H1 (cell line): ENCODE results near the gene MALSU1. TPM values are rescaled to one million over a fixed set of nuclear protein-coding genes. Genes with fewer than 3 reads are reported as not detected.

Source experiments
- CTCF ChIA-PET: fragments of 300-600 bp; sonication (Branson Sonifier 250); formaldehyde crosslinking; loops from one replicate; lab custom pipeline; 2021; ENCODE audit not compliant: partially characterized antibody; lab: Charles Lee
- POLR2A ChIA-PET: fragments of 300-600 bp; sonication (Branson Sonifier 250); formaldehyde crosslinking; loops from one replicate; lab custom pipeline; 2021; ENCODE audit warnings: inconsistent platforms; ENCODE audit not compliant: partially characterized antibody; lab: Charles Lee
- DNase-seq, 2 experiments: peaks; one replicate each; pipeline versions ENCODE4 v3.0.0 to v3.0.0-alpha.2; 2010 to 2022; ENCODE audit warnings: low spot score in 2 of 2, low read depth in 1 of 2, mixed read lengths in 1 of 2
- FAIRE-seq: peaks from 2 replicates; lab custom pipeline; 2011; peaks lifted over from hg19 to GRCh38; lab: Jason Lieb, UNC
- H2AFZ ChIP-seq: 2 replicates; pipeline ENCODE4 v1.8.1; 2012; ENCODE audit warnings: low read length, inconsistent platforms
- H2AK5ac ChIP-seq: 2 replicates; pipeline ENCODE4 v1.6.1; 2013; ENCODE audit warnings: low read depth, low read length
- H2BK120ac ChIP-seq: replicated peaks from 2 replicates; pipeline ENCODE3; 2013; ENCODE audit warnings: low read depth, low read length, inconsistent platforms
- H2BK12ac ChIP-seq: 2 replicates; pipeline ENCODE4 v1.6.1; 2013; ENCODE audit warnings: low read depth, low read length
- H2BK15ac ChIP-seq: 2 replicates; pipeline ENCODE4 v1.6.1; 2013; ENCODE audit warnings: low read length
- H2BK20ac ChIP-seq: 2 replicates; pipeline ENCODE4 v1.6.1; 2013; ENCODE audit warnings: low read length
- H2BK5ac ChIP-seq: 2 replicates; pipeline ENCODE4 v1.6.1; 2013; ENCODE audit warnings: low read depth, low read length
- H3K14ac ChIP-seq: 2 replicates; pipeline ENCODE4 v1.6.1; 2013; ENCODE audit warnings: inconsistent platforms; ENCODE audit not compliant: insufficient read length
- H3K18ac ChIP-seq: 2 replicates; pipeline ENCODE4 v1.6.1; 2013; ENCODE audit warnings: low read length; ENCODE audit errors: extremely low read depth
- H3K23ac ChIP-seq: 2 replicates; pipeline ENCODE4 v1.6.1; 2013; ENCODE audit warnings: inconsistent platforms; ENCODE audit not compliant: insufficient read length
- H3K23me2 ChIP-seq: 2 replicates; pipeline ENCODE4 v1.6.1; 2013; ENCODE audit warnings: low read depth, low read length
- H3K27ac ChIP-seq: 2 replicates; pipeline ENCODE4 v1.6.1; 2011; ENCODE audit warnings: low read depth, low read length, inconsistent platforms
- H3K27me3 ChIP-seq, 4 experiments: replicated peaks in 1 of 4; 1 replicate in 1 of 4; 2 replicates in 3 of 4; pipeline versions ENCODE4 v1.6.1 to v1.8.1; 2011 to 2013; ENCODE audit warnings: low read length in 3 of 4, mild to moderate bottlenecking in 3 of 4, inconsistent platforms in 2 of 4, mixed read lengths in 2 of 4, moderate library complexity in 1 of 4; ENCODE audit not compliant: control insufficient read depth in 3 of 4, insufficient read depth in 3 of 4; ENCODE audit errors: extremely low read depth in 1 of 4
- H3K36me3 ChIP-seq, 4 experiments: 2 replicates each; pipeline versions ENCODE4 v1.6.1 to v1.8.1; 2011 to 2013; ENCODE audit warnings: mild to moderate bottlenecking in 4 of 4, low read length in 3 of 4, moderate library complexity in 2 of 4, control low read depth in 1 of 4, inconsistent platforms in 1 of 4; ENCODE audit not compliant: insufficient read depth in 4 of 4, control insufficient read depth in 2 of 4
- H3K4ac ChIP-seq: replicated peaks from 2 replicates; pipeline ENCODE3; 2013; ENCODE audit warnings: low read length, low read depth, mixed read lengths, inconsistent platforms; ENCODE audit not compliant: insufficient read length
- H3K4me1 ChIP-seq, 4 experiments: replicated peaks in 1 of 4; 1 replicate in 1 of 4; 2 replicates in 3 of 4; pipeline versions ENCODE4 v1.6.1 to v1.8.1; 2011 to 2013; ENCODE audit warnings: low read length in 3 of 4, inconsistent platforms in 2 of 4, mixed read lengths in 1 of 4; ENCODE audit not compliant: insufficient read depth in 4 of 4, control insufficient read depth in 3 of 4
- H3K4me2 ChIP-seq, 2 experiments: 2 replicates each; pipeline versions ENCODE4 v1.6.1 to v1.8.1; 2011 to 2013; ENCODE audit warnings: low read depth in 2 of 2, low read length in 2 of 2, control low read depth in 1 of 2, inconsistent platforms in 1 of 2, mild to moderate bottlenecking in 1 of 2; ENCODE audit not compliant: insufficient read depth in 1 of 2
- H3K4me3 ChIP-seq, 4 experiments: fragments of 200-600, 300-600 bp in 1 of 4; sonication (generic), shearing (Covaris generic), sonication (Bioruptor Twin) in 1 of 4; 2 replicates each; pipeline versions ENCODE4 v1.5.1 to v1.8.1; 2011 to 2016; ENCODE audit warnings: low read length in 4 of 4, low read depth in 3 of 4, control low read depth in 2 of 4, inconsistent platforms in 2 of 4, mild to moderate bottlenecking in 2 of 4, mixed read lengths in 1 of 4, moderate library complexity in 1 of 4; ENCODE audit not compliant: insufficient read depth in 2 of 4; ENCODE audit errors: extremely low read depth in 1 of 4
- H3K56ac ChIP-seq: replicated peaks from 2 replicates; pipeline ENCODE3; 2013; ENCODE audit warnings: low read depth, mild to moderate bottlenecking, mixed read lengths, low read length, inconsistent platforms; ENCODE audit not compliant: insufficient read length
- H3K79me1 ChIP-seq: 2 replicates; pipeline ENCODE4 v1.6.1; 2013; ENCODE audit warnings: low read depth, low read length, control low read depth
- H3K79me2 ChIP-seq, 2 experiments: 2 replicates each; pipeline versions ENCODE4 v1.6.1 to v1.8.1; 2012 to 2013; ENCODE audit warnings: low read length in 2 of 2, mild to moderate bottlenecking in 2 of 2, inconsistent platforms in 1 of 2; ENCODE audit not compliant: insufficient read depth in 2 of 2, control insufficient read depth in 1 of 2
- H3K9ac ChIP-seq, 4 experiments: replicated peaks in 1 of 4; 1 replicate in 1 of 4; 2 replicates in 3 of 4; pipeline versions ENCODE4 v1.6.1 to v1.8.1; 2011 to 2013; ENCODE audit warnings: low read depth in 3 of 4, low read length in 3 of 4, control low read depth in 2 of 4, mild to moderate bottlenecking in 2 of 4, moderate library complexity in 2 of 4, inconsistent platforms in 1 of 4; ENCODE audit errors: extremely low read depth in 1 of 4
- H3K9me3 ChIP-seq, 2 experiments: 2 replicates each; pipeline versions ENCODE4 v1.6.1 to v1.8.1; 2012 to 2013; ENCODE audit warnings: mild to moderate bottlenecking in 2 of 2, moderate library complexity in 2 of 2, control low read depth in 1 of 2, inconsistent platforms in 1 of 2, low read depth in 1 of 2, low read length in 1 of 2, mixed read lengths in 1 of 2; ENCODE audit not compliant: insufficient read depth in 2 of 2
- H4K20me1 ChIP-seq, 2 experiments: replicated peaks in 1 of 2; 2 replicates each; pipeline versions ENCODE3 to v1.8.1; 2011 to 2013; ENCODE audit warnings: inconsistent platforms in 2 of 2, low read length in 2 of 2, mild to moderate bottlenecking in 1 of 2; ENCODE audit not compliant: insufficient read depth in 2 of 2, control insufficient read depth in 1 of 2
- H4K5ac ChIP-seq: 2 replicates; pipeline ENCODE4 v1.6.1; 2013; ENCODE audit warnings: low read length, low read depth, mixed read lengths, inconsistent platforms; ENCODE audit not compliant: insufficient read length
- H4K8ac ChIP-seq: 2 replicates; pipeline ENCODE4 v1.8.0; 2013; ENCODE audit warnings: mild to moderate bottlenecking, moderate library complexity, low read length, inconsistent platforms; ENCODE audit not compliant: insufficient read depth; ENCODE audit errors: extremely low read depth
- H4K91ac ChIP-seq: replicated peaks from 2 replicates; pipeline ENCODE3; 2013; ENCODE audit warnings: low read length, mixed read lengths, inconsistent platforms; ENCODE audit not compliant: insufficient read length
- ASH2L ChIP-seq: fragments of 200-600, 300-600 bp; sonication (generic); IDR thresholded peaks from one replicate; pipeline ENCODE4 v1.7.1; 2017; ENCODE audit warnings: low read length
- BACH1 ChIP-seq: IDR thresholded peaks from 2 replicates; pipeline ENCODE4 v1.6.1; 2012; ENCODE audit warnings: low read length, improper control_type of control experiment
- CTBP2 ChIP-seq: IDR thresholded peaks from 2 replicates; pipeline ENCODE4 v1.7.0; 2011; ENCODE audit warnings: borderline replicate concordance, mild to moderate bottlenecking, moderate library complexity, mixed read lengths, low read length; ENCODE audit not compliant: insufficient read depth, insufficient read length
- MAFK ChIP-seq: IDR thresholded peaks from 2 replicates; pipeline ENCODE4 v1.6.1; 2012; ENCODE audit warnings: low read depth, mild to moderate bottlenecking, improper control_type of control experiment, low read length
- RXRA ChIP-seq: IDR thresholded peaks from 2 replicates; pipeline ENCODE4 v1.6.1; 2011; ENCODE audit warnings: low read depth, mild to moderate bottlenecking, low read length, moderate library complexity; ENCODE audit not compliant: insufficient read depth
- TAF1 ChIP-seq: IDR thresholded peaks from 2 replicates; pipeline ENCODE4 v1.6.1; 2011; ENCODE audit warnings: mild to moderate bottlenecking, low read depth, low read length
- WGBS, 2 experiments: shearing (Covaris generic) in 1 of 2; methylation state at CpG; one replicate each; pipeline versions ENCODE4 v1.1.6 to v1.1.7; 2013 to 2015; ENCODE audit warnings: low lambda C conversion rate in 2 of 2, mixed read lengths in 2 of 2, inconsistent platforms in 1 of 2, low coverage in 1 of 2, missing lambda C conversion rate in 1 of 2; ENCODE audit not compliant: insufficient replicate concordance in 2 of 2, insufficient coverage in 1 of 2, insufficient read length in 1 of 2; ENCODE audit errors: extremely low coverage in 1 of 2, missing lambda C conversion rate in 1 of 2; 5-methylcytosine and 5-hydroxymethylcytosine counted together
- polyA plus RNA-seq, 7 experiments: library from polyadenylated mRNA; depleted of rRNA in 3 of 7; stranded (reverse) in 5 of 7; unstranded in 2 of 7; fragments of >200 nt in 5 of 7; fragments of 200-250 nt in 2 of 7; gene quantifications; 1 replicate in 5 of 7; 2 replicates in 1 of 7; 4 replicates in 1 of 7; pipeline versions ENCODE4 v1.2.1 to v1.2.3, GENCODE V29; 2011 to 2013; ENCODE audit warnings: missing spikeins in 2 of 7, mixed read lengths in 2 of 7
- total RNA-seq: library from RNA; stranded (reverse); fragmentation: NEBNext Ultra II Directional; extraction: Animal tissue kit (Norgen Biotek cat#: 25700); gene quantifications from 2 replicates; pipeline ENCODE4 v1.2.1, GENCODE V29; 2021

Gene MALSU1
- total and polyA plus RNA-seq, 2 of the 8 experiments (the other 6 are each of a cell fraction or from before 2014, with no cell fraction given), result 73.5 to 84.0 TPM

DNA sequence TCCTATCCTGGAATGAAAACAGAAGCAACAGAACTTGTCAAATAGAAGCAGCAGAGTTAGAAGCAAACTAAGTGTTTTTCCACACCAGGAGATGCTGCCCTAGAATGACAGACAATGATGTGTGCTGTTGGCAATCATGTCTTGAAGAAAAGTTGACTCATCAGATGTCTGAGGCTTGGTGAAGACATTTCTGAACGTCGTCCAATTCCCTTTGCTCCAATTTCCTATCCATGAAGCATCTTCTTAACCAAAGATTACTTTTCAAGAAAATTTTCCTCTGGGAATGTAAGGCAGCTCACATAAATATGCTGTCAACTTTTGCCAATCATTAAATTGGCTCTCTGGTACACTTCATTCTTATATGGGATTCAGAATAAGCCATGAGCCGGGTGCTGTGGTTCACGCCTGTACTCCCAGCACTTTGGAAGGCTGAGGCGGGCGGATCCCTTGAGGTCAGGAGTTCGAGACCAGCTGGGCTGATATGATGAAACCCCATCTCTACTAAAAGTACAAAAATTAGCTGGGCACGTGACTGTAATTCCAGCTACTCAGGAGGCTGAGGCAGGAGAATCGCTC is 34.6 kb downstream of the MALSU1 start:
- peaks cover 3% of the 10 kb centered on the region; the same call in 1 of the 2 replicates for H3K79me1 ChIP-seq
- H4K5ac ChIP-seq, result no peak overlapping the region
- H4K20me1 ChIP-seq, result peaks cover 0 to 3% of the 10 kb centered on the region in 2 experiments
- no peak overlapping the region for H3K4me2 ChIP-seq
- no peak overlapping the region for H2BK120ac ChIP-seq
- H3K27me3 ChIP-seq, result no peaks in the 10 kb centered on the region
- H3K27ac ChIP-seq, result no peak overlapping the region
- DNase-seq (no peak), FAIRE-seq (no peak)
- no peak overlapping the region for H3K18ac ChIP-seq
- no peaks in the 10 kb centered on the region for H3K23me2 ChIP-seq
- no peaks in the 10 kb centered on the region for H3K9me3 ChIP-seq
- H3K9ac ChIP-seq, result no peak overlapping the region
- no peaks in the 10 kb centered on the region for H3K4me1 ChIP-seq
- no peak overlapping the region for H3K56ac ChIP-seq
- no peak overlapping the region for H2AK5ac ChIP-seq
- no peak overlapping the region for H4K91ac ChIP-seq
- no peak overlapping the region for H3K23ac ChIP-seq
- CTCF ChIA-PET, result interaction anchor here (1.0 kb wide), 1 partner anchor 12 kb away, joined by 3 read pairs; no protein-coding TSS in a partner anchor
- H3K4me3 ChIP-seq, result no peak overlapping the region
- H4K8ac ChIP-seq, result no peak overlapping the region
- H2BK20ac ChIP-seq, result no peak overlapping the region
- no peak overlapping the region for H3K14ac ChIP-seq
- peaks cover 27 to 86% (median 62%) of the 10 kb centered on the region in 4 experiments for H3K36me3 ChIP-seq
- H3K4ac ChIP-seq, result no peak overlapping the region
- POLR2A ChIA-PET, result interaction anchor here (0.6 kb wide), 1 partner anchor 61 kb away, joined by 3 read pairs; no protein-coding TSS in a partner anchor
- H2AFZ ChIP-seq, result no peak overlapping the region
- WGBS, 2 experiments, result 95% methylated on average over 9 of the region's 9 CpGs; no CpG with 5 or more reads in 1 of the 2 experiments
- peaks cover 0 to 7% of the 10 kb centered on the region in 2 experiments; a peak in 2 of 4 replicates for H3K79me2 ChIP-seq
- no peak overlapping the region for H2BK12ac ChIP-seq
- no peak overlapping the region for H2BK5ac ChIP-seq
- no peak overlapping the region for H2BK15ac ChIP-seq
- TF ChIP-seq CTBP2, result no peak
- TF ChIP-seq BACH1, result no peak
- TF ChIP-seq RXRA, result no peak
- TF ChIP-seq ASH2L, result no peak
- no peak for TF ChIP-seq MAFK
- no peak for TF ChIP-seq TAF1
